Activated naive CD4-positive, alpha-beta T cell (primary cell): ENCODE results near the gene SIGLEC9.
A peak's percentile ranks its signal among the peaks of the same experiment; 100 is the strongest.

ENCODE experiments used
- DNase-seq, 4 experiments: peaks; one replicate each; lab custom pipeline; 2025; lab: John Stamatoyannopoulos, UW

The SIGLEC9 gene

DNA sequence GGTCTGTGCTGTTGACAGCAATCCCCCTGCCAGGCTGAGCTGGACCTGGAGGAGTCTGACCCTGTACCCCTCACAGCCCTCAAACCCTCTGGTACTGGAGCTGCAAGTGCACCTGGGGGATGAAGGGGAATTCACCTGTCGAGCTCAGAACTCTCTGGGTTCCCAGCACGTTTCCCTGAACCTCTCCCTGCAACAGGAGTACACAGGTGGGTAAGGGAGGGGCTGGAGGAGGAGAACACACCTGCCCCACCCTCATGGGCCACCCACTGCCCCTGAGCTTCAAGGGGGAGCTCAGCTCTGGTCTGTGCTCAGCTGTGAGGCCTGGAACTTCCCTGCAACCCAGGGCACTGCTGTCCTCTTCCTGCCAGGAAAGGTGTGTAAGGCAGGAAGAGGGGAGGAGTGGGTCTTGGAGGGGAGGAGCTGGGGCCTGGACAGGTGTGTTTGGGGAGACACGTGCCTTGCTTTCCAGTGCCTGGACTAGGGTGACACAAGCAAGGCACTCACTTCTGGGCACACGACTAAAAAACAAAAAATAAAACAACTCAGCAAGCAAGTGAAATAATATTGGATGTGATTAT is 21.3 kb downstream of the SIGLEC9 start:
- DNase-seq = no peak

- no peak for DNase-seq
Measured at GRCh38 chr19:51146751-51147150, 22.0 kb downstream of the SIGLEC9 start.

DNA sequence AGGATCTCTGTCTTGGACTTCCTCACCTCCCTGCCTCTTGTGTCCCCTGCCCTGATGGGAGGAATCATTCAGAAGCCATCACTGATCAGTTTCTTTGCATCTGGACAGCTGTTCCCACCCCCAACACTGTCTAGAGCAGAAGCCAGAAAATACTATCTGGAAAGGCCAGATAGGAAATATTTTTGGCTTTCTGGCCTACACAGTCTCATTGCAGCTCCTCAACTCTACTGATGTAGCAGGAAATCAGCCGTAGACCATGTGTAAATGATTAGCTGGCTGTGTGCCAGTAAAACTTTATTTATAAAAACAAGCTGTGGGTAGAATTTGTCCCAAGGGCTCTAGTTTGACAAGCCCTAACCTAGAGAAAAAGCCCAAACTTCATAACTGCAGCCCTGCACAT is 23.0 kb downstream of the SIGLEC9 start:
- DNase-seq = no peak

GRCh38 chr19:51148580-51148979 is 23.9 kb downstream of the SIGLEC9 start:
- DNase-seq = no peak

DNA sequence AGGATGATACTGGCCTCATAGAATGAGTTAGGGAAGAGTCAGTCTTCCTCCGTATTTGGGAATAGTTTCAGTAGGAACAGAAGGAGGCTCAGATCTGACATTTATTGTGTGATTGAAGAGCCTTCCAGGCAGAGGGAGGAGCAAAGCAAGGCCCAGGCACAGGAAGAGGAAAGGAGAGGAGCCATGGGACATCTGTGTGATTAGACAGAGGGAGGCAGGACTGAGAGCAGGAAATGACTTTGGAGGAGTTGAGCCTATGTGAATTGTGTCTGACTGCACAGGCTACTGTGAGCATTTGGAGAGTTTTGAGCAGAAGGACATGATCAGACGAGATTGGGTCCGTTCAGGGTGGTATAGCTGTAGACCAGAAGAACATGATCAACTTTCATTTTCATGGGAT is 25.9 kb downstream of the SIGLEC9 start:
- no peak for DNase-seq

GRCh38 chr19:51156710-51157109 is 32.0 kb downstream of the SIGLEC9 start:
- no peak for DNase-seq

DNA sequence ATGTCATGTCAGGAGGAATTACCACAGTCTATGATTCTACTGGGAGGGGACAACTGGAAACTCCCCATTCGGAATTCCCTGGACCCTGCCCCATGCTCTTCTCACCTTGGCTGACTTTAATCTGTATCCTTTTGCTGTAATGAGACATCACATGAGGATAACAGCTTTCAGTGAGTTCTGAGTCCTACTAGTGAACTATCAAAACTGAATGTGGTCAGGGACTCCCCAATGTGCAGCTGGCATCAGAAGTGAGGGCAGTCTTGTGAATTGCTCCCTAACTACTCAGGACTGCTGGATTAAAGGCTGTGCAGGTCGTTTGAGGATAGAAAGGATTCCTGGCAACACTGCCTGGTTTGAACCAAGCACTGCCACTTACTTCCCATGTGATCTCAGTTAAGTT is 32.6 kb downstream of the SIGLEC9 start:
- DNase-seq = no peak

DNA sequence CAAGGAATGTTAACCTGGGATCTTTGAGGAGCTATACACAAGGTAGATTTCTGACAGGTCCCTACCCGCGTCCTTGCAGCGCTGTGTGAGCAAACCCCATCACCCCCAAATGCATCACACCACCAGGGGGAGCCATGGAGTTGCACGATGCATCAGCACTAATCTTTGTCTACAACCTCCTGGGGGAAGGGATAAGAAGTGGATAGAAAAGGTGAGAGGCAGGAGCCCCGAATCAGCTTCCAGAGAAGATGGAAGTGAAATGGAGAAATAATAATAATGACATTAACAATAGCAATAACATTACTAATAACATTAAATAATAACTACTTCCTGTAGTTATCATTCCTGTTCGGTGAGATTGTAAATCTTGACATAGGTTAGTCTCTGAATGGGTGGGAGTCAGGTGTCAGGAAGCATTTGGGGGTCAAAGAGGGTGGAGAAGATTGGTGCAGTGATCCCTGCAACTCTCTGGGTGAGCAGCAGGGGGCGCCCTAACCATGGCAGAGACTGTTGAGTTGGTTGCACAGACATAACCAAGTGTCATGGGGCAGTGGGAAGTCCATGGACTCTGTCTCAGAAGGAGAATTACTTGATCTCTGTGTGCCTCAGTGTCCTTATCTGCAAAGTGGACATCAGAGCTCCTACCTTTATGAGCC is 33.9 kb downstream of the SIGLEC9 start:
- DNase-seq = peak; percentile 24 to 70 (median 58)

- DNase-seq = no peak
Measured at GRCh38 chr19:51159656-51160055, 35.0 kb downstream of the SIGLEC9 start.

- no peak for DNase-seq
Measured at GRCh38 chr19:51161266-51161665, 36.6 kb downstream of the SIGLEC9 start.

DNA sequence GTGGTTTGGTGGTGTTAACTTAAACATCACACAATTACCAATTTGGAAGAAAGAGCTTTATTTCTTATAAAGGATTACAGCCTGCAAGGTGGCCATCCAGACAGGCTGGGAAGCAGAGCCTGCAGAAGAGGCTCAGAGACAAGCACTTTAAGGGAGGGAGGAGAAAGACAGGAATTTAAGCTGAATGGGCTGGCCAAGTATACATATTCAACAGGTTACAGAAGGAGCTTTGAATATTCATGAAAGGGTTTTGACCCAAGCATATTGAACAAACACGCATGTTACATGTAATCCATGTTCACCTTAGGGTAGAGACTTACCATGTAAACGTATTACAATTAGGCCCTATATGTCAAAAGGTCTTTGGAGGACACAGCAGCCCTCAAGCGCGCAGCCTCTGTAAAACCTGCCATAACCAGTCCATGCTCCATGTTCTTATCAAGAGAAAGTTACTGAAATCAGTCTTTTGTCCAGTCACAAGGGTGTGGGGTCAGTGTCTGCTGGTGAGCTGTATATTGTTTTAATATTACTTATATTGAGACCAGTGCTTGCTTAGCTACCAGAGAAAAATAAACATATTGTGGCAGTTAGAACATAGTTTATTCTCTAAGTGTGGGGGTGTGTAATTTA is 37.3 kb downstream of the SIGLEC9 start:
- DNase-seq = no peak

DNA sequence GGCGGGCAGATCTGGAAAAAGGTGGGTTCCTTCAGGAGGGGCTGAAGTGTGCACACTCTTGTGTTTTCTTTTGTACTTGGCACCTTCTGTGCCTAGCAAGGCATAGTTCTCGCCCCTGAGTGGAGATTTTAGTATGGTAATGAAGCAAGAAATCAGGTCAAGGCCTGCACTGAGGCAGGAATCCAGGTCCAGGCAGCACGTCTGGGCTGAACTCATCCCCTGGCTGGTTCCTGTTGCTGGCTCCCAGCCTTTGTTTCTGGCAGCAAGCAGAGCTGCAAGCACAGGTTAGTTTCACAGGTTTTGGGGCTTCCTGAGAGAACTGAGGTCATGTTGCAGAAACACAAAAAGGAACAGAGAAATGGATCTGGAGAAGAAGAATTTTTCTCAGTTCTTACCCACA is 38.6 kb downstream of the SIGLEC9 start:
- no peak for DNase-seq

GRCh38 chr19:51164215-51164614 is 39.5 kb downstream of the SIGLEC9 start:
- no peak for DNase-seq

- peak in 1 of 4 experiments; percentile 6 for DNase-seq
Measured at GRCh38 chr19:51166846-51167490, 42.3 kb downstream of the SIGLEC9 start.

GRCh38 chr19:51168564-51169282 is 44.0 kb downstream of the SIGLEC9 start:
- DNase-seq = no peak

GRCh38 chr19:51169283-51169918 is 44.7 kb downstream of the SIGLEC9 start:
- DNase-seq = peak; percentile 10 to 61 (median 26)

DNA sequence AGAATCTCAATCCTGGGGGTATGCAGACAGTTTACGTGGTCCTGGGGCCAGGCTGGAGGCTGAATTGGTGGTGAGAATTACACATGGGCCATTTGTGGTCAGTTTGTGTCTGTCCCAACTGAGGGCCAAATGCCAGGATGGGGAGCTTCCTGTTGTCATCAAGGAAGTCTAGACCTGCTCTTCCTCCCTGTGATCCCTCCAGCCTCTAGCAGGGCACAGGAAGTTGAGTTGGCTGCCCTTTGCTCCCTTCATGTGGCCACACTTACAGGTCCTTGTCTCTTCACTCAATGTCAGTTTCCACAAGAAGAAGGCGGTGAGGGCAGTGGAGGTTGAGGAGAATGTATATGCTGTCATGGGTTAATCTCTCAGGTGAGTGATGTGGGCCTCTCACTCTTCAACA is 47.5 kb downstream of the SIGLEC9 start:
- no peak for DNase-seq

GRCh38 chr19:51173681-51174080 is 49.0 kb downstream of the SIGLEC9 start:
- no peak for DNase-seq

DNA sequence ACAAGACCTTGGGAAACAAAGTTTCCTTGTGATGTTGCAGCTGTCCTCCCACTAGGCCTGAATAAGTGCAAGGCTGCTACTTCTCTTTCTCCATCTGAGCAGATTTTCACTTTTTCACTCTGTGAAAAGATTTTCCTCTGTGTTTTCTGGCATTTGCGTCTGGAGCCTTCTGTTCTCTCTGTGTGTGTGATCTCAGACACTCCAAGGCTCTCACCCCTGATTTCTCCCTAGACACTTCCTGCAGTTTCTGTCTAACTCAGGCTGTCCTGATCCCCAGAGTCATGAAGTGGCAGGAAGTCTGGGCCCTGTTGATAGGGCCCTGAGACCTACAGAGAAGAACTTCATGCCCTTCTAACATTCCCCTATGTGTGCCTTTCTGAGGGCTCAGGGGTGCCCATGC is 54.5 kb downstream of the SIGLEC9 start:
- DNase-seq = no peak
